OCI-LY7 (cell line): ENCODE measurements around the gene ENAH. TPM values are rescaled to one million over a fixed set of nuclear protein-coding genes. Genes with fewer than 3 reads are reported as not detected.
"Not testable (repeated sequence)": the region's sequence is repeated elsewhere in the genome, so short reads cannot be mapped to it uniquely, and the experiment has no call there.

Experiments
- BruUV-seq: library from RNA; stranded (reverse); fragments of 400-500 nt; replicated peaks from 2 replicates; lab custom pipeline; 2021; lab: Mats Ljungman, UMichigan
- CTCF ChIA-PET: fragments of 300-600 bp; sonication (Branson Sonifier 250); formaldehyde crosslinking; loops from one replicate; lab custom pipeline; 2022; ENCODE audit warnings: antibody characterized with exemption; ENCODE audit not compliant: unreplicated experiment; lab: Charles Lee
- POLR2A ChIA-PET: fragments of 300-600 bp; sonication (Branson Sonifier 250); formaldehyde crosslinking; loops from one replicate; lab custom pipeline; 2022; ENCODE audit warnings: antibody characterized with exemption; lab: Charles Lee
- DNase-seq: peaks from one replicate; pipeline ENCODE4 v3.0.0-alpha.2; 2015; ENCODE audit warnings: low spot score
- H2AFZ ChIP-seq: fragments of 200-600 bp; sonication (generic), shearing (Covaris generic); 2 replicates; pipeline ENCODE4 v1.6.1; 2014; ENCODE audit warnings: mild to moderate bottlenecking, antibody characterized with exemption, low read length, moderate library complexity
- H3K27ac ChIP-seq: fragments of 200-600 bp; sonication (generic); 2 replicates; pipeline ENCODE4 v1.5.1; 2014; ENCODE audit warnings: mixed run types, low read depth, mild to moderate bottlenecking, moderate library complexity, low read length, inconsistent platforms; ENCODE audit not compliant: poor library complexity, severe bottlenecking
- H3K36me3 ChIP-seq: fragments of 200-600 bp; sonication (generic); 2 replicates; pipeline ENCODE4 v1.6.1; 2014; ENCODE audit warnings: mild to moderate bottlenecking, antibody characterized with exemption, low read length, moderate library complexity, mixed read lengths; ENCODE audit not compliant: insufficient read depth
- H3K4me1 ChIP-seq: fragments of 200-600 bp; sonication (generic); 2 replicates; pipeline ENCODE4 v1.5.1; 2014; ENCODE audit warnings: mild to moderate bottlenecking, low read length; ENCODE audit not compliant: insufficient read depth, poor library complexity, severe bottlenecking
- H3K4me2 ChIP-seq: fragments of 200-600 bp; sonication (generic); 2 replicates; pipeline ENCODE4 v1.6.1; 2014; ENCODE audit warnings: mild to moderate bottlenecking, low read length
- H3K4me3 ChIP-seq: fragments of 200-600 bp; sonication (generic); 2 replicates; pipeline ENCODE4 v1.5.1; 2014; ENCODE audit warnings: mild to moderate bottlenecking, low read depth, low read length; ENCODE audit not compliant: poor library complexity, severe bottlenecking
- H3K79me2 ChIP-seq: fragments of 200-600 bp; sonication (generic); 2 replicates; pipeline ENCODE4 v1.6.1; 2016; ENCODE audit warnings: low read depth, mild to moderate bottlenecking, low read length, moderate library complexity, mixed read lengths; ENCODE audit not compliant: insufficient read depth
- H3K9me2 ChIP-seq: fragments of 200-600 bp; sonication (generic); 2 replicates; pipeline ENCODE4 v1.6.1; 2016; ENCODE audit warnings: mild to moderate bottlenecking, low read length, mixed read lengths; ENCODE audit not compliant: insufficient read depth
- H3K9me3 ChIP-seq: fragments of 200-600 bp; sonication (generic); 2 replicates; pipeline ENCODE4 v1.6.1; 2014; ENCODE audit warnings: mild to moderate bottlenecking, mixed run types, low read length, mixed read lengths
- H4K20me1 ChIP-seq: fragments of 200-600 bp; sonication (generic); 2 replicates; pipeline ENCODE4 v1.6.1; 2014; ENCODE audit warnings: mild to moderate bottlenecking, antibody characterized with exemption, low read length, moderate library complexity, mixed read lengths; ENCODE audit not compliant: insufficient read depth
- CTCF ChIP-seq: fragments of 200-600 bp; sonication (generic); conservative IDR thresholded peaks from 2 replicates; pipeline ENCODE4 v1.5.1; 2014; ENCODE audit warnings: mild to moderate bottlenecking, antibody characterized with exemption, low read length, moderate library complexity, mixed read lengths
- EZH2phosphoT487 ChIP-seq: fragments of 200-600 bp; sonication (generic); IDR thresholded peaks from 2 replicates; pipeline ENCODE4 v1.6.1; 2018; ENCODE audit warnings: low read depth, borderline replicate concordance, mild to moderate bottlenecking, mixed run types, antibody characterized with exemption, low read length, moderate library complexity, mixed read lengths
- intact Hi-C: fragments of 100-400 bp; cut with micrococcal nuclease; formaldehyde crosslinking; loops from one replicate; pipeline ENCODE4 v1.10.0; 2022; ENCODE audit not compliant: unreplicated experiment
- total RNA-seq, 2 experiments: library from RNA; depleted of rRNA in 1 of 2; stranded (reverse); fragments of >200 nt in 1 of 2; shearing (Covaris generic) in 1 of 2; gene quantifications; 2 replicates each; pipeline ENCODE4 v1.2.3, GENCODE V29; 2014 to 2022

Gene ENAH
- total RNA-seq, 2 experiments from 2014 or later: 4.6 to 18.1 TPM

- H3K36me3 ChIP-seq: no peaks in the 10 kb centered on the region
- POLR2A ChIA-PET: interaction anchor here (0.6 to 2.3 kb wide), 5 partner anchors 10 to 195 kb away, joined by 3 to 8 read pairs (median 5); no protein-coding TSS in a partner anchor
- no peaks in the 10 kb centered on the region for H4K20me1 ChIP-seq
- BruUV-seq: no TSS peak
- H2AFZ ChIP-seq: no peak overlapping the region
- no peak for DNase-seq
- H3K4me2 ChIP-seq: no peak overlapping the region
- no peak for TF ChIP-seq CTCF
- no peak for TF ChIP-seq EZH2phosphoT487
- H3K9me2 ChIP-seq: no peaks in the 10 kb centered on the region
- CTCF ChIA-PET: interaction anchor here (0.6 kb wide), 1 partner anchor 141 kb away, joined by 3 read pairs; no protein-coding TSS in a partner anchor
- H3K79me2 ChIP-seq: no peaks in the 10 kb centered on the region
- H3K27ac ChIP-seq: no peak overlapping the region
- no peaks in the 10 kb centered on the region for H3K9me3 ChIP-seq
- intact Hi-C loops: no loop called here
- H3K4me1 ChIP-seq: no peaks in the 10 kb centered on the region
- no peak overlapping the region for H3K4me3 ChIP-seq
Measured at GRCh38 chr1:225626698-225627097, 26.2 kb downstream of the ENAH start.

GRCh38 chr1:225617956-225618355 lies 35.0 kb downstream of the ENAH start:
- no peak for DNase-seq
- Histone ChIP-seq H3K9me3 (no peaks in the 10 kb centered on the region), H3K4me1 (no peaks in the 10 kb centered on the region), H4K20me1 (no peaks in the 10 kb centered on the region), H3K79me2 (no peaks in the 10 kb centered on the region), H3K9me2 (no peaks in the 10 kb centered on the region), H2AFZ (no peak overlapping the region), H3K4me2 (no peak overlapping the region), H3K4me3 (no peak overlapping the region), H3K27ac (no peak overlapping the region), H3K36me3 (no peaks in the 10 kb centered on the region)
- intact Hi-C loops: no loop called here
- TF ChIP-seq EZH2phosphoT487 (no peak), CTCF (no peak)
- BruUV-seq: no TSS peak
- CTCF ChIA-PET: no interaction called here
- POLR2A ChIA-PET: interaction anchor here (0.5 to 2.0 kb wide), 6 partner anchors 10 to 38 kb away, joined by 3 to 11 read pairs (median 3); no protein-coding TSS in a partner anchor

- Histone ChIP-seq H3K9me2 (no peaks in the 10 kb centered on the region), H2AFZ (no peak overlapping the region), H3K4me3 (no peak overlapping the region), H3K9me3 (no peaks in the 10 kb centered on the region), H3K36me3 (no peaks in the 10 kb centered on the region), H3K27ac (no peak overlapping the region), H3K4me1 (no peaks in the 10 kb centered on the region), H3K79me2 (no peaks in the 10 kb centered on the region), H3K4me2 (no peak overlapping the region), H4K20me1 (no peaks in the 10 kb centered on the region)
- intact Hi-C loops: no loop called here
- POLR2A ChIA-PET: interaction anchor here (0.5 to 2.0 kb wide), 6 partner anchors 10 to 38 kb away, joined by 3 to 11 read pairs (median 3); no protein-coding TSS in a partner anchor
- no TSS peak for BruUV-seq
- TF ChIP-seq CTCF: no peak
- no peak for DNase-seq
- CTCF ChIA-PET: no interaction called here
Measured at GRCh38 chr1:225617479-225617878, 35.4 kb downstream of the ENAH start.

GRCh38 chr1:225615403-225615790 lies 37.5 kb downstream of the ENAH start:
- BruUV-seq, CTCF ChIA-PET: not testable (repeated sequence)
- POLR2A ChIA-PET: interaction anchor here (0.7 kb wide), 1 partner anchor 50 kb away, joined by 3 read pairs; no protein-coding TSS in a partner anchor

More at GRCh38 chr1:225615403-225615790, 37.5 kb downstream of the ENAH start:
- H3K36me3 ChIP-seq, H3K4me2 ChIP-seq, H3K4me3 ChIP-seq, H4K20me1 ChIP-seq, H3K9me2 ChIP-seq, H2AFZ ChIP-seq, H3K4me1 ChIP-seq, H3K9me3 ChIP-seq, intact Hi-C loops, H3K27ac ChIP-seq, H3K79me2 ChIP-seq, DNase-seq: not testable (repeated sequence)
